HG03097 (cell line): ENCODE measurements around the gene SIRT2.

ENCODE experiments used
- ATAC-seq: cut with Tn5 transposase; IDR thresholded peaks from one replicate; pipeline ENCODE4 v1.9.1; 2021; ENCODE audit not compliant: unreplicated experiment, low FRiP score

SIRT2 gene

GRCh38 chr19:38848299-38849146, 50.9 kb downstream of the SIRT2 start:
- ATAC-seq = no peak

GRCh38 chr19:38846097-38846496, 53.3 kb downstream of the SIRT2 start:
- no peak for ATAC-seq

GRCh38 chr19:38845374-38846024, 53.9 kb downstream of the SIRT2 start:
- ATAC-seq = no peak

GRCh38 chr19:38844093-38844686, 55.2 kb downstream of the SIRT2 start:
- ATAC-seq = no peak

GRCh38 chr19:38843175-38843758, 56.2 kb downstream of the SIRT2 start:
- no peak for ATAC-seq

- no peak for ATAC-seq
These were observed 56.8 kb downstream of the SIRT2 start for GRCh38 chr19:38842439-38843174.

- ATAC-seq = no peak
These were observed 57.5 kb downstream of the SIRT2 start for GRCh38 chr19:38841787-38842438.

- no peak for ATAC-seq
These were observed 58.1 kb downstream of the SIRT2 start for GRCh38 chr19:38841180-38841766.

- ATAC-seq = no peak
These were observed 58.8 kb downstream of the SIRT2 start for GRCh38 chr19:38840583-38840968.

- no peak for ATAC-seq
These were observed 59.4 kb downstream of the SIRT2 start for GRCh38 chr19:38839816-38840582.

GRCh38 chr19:38838986-38839761, 60.2 kb downstream of the SIRT2 start:
- no peak for ATAC-seq

GRCh38 chr19:38838208-38838985, 61.0 kb downstream of the SIRT2 start:
- no peak for ATAC-seq

- ATAC-seq = no peak
These were observed 61.7 kb downstream of the SIRT2 start for GRCh38 chr19:38837656-38838121.

GRCh38 chr19:38836983-38837626, 62.3 kb downstream of the SIRT2 start:
- ATAC-seq = no peak

- no peak for ATAC-seq
These were observed 63.0 kb downstream of the SIRT2 start for GRCh38 chr19:38836159-38836982.

- no peak for ATAC-seq
These were observed 64.8 kb downstream of the SIRT2 start for GRCh38 chr19:38834590-38834989.
